AG09319 (cell line): ENCODE results near the gene TMEFF1.

Experiments used
- DNase-seq: peaks from one replicate; pipeline ENCODE4 v3.0.0-alpha.2; 2010; ENCODE audit warnings: low read depth; ENCODE audit errors: extremely low read depth
- TF ChIP-seq, protein P1 (sequence below): IDR thresholded peaks from 2 replicates; pipeline ENCODE4 v1.5.1; 2011; ENCODE audit warnings: low read depth, mild to moderate bottlenecking, inconsistent platforms, low read length, moderate library complexity

TMEFF1 gene

DNA sequence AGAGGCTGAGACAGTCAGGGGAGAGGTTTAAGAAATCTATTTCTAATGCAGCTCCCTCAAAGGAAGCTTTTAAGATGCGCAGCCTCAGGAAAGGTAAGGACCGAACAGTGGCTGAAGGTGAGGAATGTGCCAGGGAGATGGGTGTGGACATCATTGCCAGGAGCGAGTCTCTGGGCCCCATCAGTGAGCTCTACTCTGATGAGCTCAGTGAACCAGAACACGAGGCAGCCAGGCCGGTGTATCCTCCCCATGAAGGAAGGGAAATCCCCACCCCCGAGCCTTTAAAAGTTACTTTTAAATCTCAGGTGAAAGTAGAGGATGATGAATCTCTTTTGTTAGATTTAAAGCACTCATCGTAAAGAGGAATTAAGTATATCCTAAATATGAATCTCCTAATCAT, 113.1 kb downstream of the TMEFF1 start:
- no peak for DNase-seq
- TF ChIP-seq, protein P1, sequence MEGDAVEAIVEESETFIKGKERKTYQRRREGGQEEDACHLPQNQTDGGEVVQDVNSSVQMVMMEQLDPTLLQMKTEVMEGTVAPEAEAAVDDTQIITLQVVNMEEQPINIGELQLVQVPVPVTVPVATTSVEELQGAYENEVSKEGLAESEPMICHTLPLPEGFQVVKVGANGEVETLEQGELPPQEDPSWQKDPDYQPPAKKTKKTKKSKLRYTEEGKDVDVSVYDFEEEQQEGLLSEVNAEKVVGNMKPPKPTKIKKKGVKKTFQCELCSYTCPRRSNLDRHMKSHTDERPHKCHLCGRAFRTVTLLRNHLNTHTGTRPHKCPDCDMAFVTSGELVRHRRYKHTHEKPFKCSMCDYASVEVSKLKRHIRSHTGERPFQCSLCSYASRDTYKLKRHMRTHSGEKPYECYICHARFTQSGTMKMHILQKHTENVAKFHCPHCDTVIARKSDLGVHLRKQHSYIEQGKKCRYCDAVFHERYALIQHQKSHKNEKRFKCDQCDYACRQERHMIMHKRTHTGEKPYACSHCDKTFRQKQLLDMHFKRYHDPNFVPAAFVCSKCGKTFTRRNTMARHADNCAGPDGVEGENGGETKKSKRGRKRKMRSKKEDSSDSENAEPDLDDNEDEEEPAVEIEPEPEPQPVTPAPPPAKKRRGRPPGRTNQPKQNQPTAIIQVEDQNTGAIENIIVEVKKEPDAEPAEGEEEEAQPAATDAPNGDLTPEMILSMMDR, result no peak

DNA sequence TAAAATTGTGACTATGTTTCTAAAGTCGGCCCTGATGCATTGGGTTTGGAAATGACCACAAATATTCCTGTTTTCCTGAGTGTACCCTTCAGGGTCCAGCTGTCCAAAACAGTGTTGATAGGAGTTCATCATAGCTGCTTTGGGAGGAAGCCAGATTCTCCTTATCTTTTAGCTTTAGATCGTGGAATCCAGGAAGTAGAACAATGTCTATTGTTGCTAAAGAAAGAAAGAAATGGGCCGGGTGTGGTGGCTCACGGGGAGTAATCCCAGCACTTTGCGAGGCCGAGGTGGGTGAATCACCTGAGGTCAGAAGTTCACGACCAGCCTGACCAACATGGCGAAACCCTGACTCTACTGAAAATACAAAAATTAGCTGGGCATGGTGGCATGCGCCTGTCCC, 114.4 kb downstream of the TMEFF1 start:
- TF ChIP-seq, protein P1, result no peak
- DNase-seq, result no peak

DNA sequence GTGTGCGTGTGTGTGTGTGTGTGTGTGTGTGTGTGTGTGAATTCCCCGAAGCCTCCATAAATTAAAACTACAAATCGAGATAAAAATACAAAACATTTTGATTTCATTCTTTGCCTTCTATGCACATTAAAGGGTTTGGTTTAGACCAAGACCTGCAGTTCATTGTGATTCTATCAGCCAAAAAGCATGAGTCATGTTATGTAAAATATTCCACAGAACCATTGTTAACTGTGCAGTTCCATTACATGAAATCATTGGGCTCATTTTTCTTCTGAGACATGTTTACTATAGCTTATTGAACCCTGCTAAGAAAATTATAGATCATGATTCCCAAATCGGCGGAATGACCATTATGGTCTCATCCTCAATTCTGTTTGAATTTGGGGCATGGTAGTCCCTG, 116.6 kb downstream of the TMEFF1 start:
- no peak for DNase-seq

DNA sequence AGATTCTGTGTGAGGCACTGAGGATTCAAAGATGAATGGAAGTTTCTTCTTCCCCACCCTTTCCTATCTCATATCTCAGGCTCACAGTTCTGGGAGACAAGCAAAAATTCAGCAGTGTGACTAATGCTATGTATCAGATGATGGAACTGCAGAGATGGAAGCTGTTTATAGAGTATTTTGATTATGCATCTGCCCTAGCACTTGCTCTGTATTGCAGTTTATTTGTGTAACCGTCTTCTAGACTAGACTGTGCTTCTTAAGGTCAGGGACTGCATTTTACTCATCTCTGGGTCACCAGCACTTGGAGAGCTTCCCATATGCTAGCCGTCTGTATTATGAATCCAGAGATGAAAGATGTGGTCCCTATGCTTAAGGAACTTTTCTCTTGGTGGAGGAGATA, 117.5 kb downstream of the TMEFF1 start:
- TF ChIP-seq, protein P1, result no peak
- DNase-seq, result no peak

More for the DNA sequence above, 116.6 kb downstream of the TMEFF1 start:
- TF ChIP-seq, protein P1, result no peak

DNA sequence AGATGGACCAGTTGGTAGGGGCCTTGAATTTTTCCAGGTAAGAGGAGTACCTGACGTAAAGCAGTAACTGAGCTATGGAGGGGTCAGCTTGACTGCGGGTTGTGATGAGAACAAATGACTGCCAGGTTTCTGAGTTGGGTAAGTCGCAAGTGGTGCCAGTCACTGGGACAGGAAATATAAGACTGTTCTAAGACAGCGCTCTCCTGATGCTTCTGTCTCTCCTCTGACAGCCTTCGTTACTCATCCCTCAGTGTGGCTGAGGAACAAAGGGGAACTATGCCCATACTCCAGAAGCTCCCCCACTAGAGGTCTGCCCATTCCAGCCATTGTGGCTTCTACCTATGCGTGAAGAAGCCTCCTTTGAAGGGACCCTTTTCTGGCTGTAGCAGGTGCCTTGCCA, 118.2 kb downstream of the TMEFF1 start:
- TF ChIP-seq, protein P1, result no peak

DNA sequence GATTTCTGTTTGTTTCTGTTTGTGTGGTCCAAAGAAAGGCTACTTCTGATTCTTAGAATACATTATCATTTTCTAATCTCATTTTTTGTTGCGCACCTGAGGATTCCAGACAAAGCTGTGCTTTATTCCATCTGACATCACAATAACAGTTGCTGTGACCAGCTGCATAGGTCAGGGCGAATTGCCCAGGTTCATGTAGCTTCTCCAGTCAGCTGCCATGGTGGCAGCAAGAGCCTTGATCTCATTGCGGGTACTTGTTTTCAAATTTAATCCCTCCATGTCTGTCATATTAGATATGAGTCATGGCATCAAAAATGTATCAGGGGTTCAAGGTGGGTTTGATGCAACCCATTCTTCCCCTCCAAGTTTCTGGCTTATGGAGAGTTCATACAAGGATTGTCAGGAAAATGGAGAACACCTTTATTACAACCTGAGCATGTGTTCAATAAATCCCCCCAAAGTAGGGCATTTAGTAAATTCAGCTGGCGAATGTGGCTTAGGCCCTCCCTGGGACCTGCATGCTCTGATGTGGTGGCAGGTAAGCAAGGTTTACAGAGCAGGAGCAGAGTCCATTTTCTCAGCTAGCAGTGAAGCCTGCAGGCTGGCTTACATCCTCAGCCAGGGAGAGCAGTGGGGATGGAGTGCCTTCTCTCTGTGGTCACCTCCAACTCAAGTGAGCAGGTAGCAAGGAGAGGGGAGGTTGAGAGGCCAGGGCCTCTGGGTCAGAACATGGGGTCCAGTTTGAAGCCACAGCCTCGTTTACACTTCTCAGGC, 118.9 kb downstream of the TMEFF1 start:
- DNase-seq, result no peak
- TF ChIP-seq, protein P1, result no peak

More for the DNA sequence above, 118.2 kb downstream of the TMEFF1 start:
- no peak for DNase-seq

DNA sequence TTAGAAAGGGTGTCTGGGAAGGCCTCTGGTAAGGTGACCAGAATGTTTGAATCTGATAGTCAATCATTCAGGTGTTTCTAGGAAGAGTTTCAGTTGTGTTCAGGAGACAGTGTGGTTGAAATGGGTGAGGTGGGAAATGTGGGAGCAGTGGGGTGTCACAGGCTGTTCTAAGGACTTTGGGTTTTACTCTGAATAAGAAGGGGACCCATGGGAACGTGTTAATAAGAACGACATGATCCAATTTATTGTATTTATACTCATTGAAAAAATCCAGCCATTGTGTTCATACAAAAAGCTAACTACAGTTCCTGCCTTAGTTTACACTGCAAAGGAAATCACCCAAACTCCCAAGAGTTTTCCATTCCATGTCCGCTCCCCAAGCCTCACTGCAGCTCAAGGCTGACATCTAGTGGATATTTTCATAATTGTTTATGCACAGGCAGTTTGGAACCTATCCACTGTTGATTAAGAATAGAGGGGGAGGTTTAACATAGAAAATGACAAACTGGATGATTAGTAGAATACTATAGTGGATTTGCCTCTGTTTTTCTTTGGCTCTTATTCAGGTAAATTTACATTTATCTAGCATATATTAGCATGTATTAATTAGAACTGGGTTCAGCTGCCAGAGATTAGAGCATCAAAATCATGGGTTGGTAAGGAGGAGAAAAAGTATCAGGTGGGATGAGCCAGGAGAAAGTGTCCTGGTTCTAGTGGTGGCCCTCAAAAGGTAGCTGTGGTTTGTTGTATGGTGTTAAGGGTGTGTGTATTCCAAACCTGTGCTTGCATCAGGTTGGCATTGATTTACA, 122.6 kb downstream of the TMEFF1 start:
- TF ChIP-seq, protein P1, result peak; percentile 73
- no peak for DNase-seq
